IPS-15b (cell line): ENCODE results near the gene RELN.

ENCODE experiments used
- H3K27me3 ChIP-seq: one replicate; pipeline ENCODE4 v1.6.1; 2013; ENCODE audit warnings: low read length; ENCODE audit not compliant: control insufficient read depth, insufficient read depth
- H3K36me3 ChIP-seq: one replicate; pipeline ENCODE4 v1.6.1; 2013; ENCODE audit warnings: low read length; ENCODE audit not compliant: control insufficient read depth, insufficient read depth
- H3K4me1 ChIP-seq: one replicate; pipeline ENCODE4 v1.6.1; 2013; ENCODE audit warnings: mild to moderate bottlenecking, low read length; ENCODE audit not compliant: control insufficient read depth, insufficient read depth
- H3K4me3 ChIP-seq: one replicate; pipeline ENCODE4 v1.5.1; 2013; ENCODE audit warnings: low read depth, low read length
- H3K9ac ChIP-seq: one replicate; pipeline ENCODE4 v1.6.1; 2013; ENCODE audit warnings: low read depth, mild to moderate bottlenecking, low read length
- H3K9me3 ChIP-seq: one replicate; pipeline ENCODE4 v1.6.1; 2013; ENCODE audit warnings: mild to moderate bottlenecking, low read length; ENCODE audit not compliant: control insufficient read depth, insufficient read depth

RELN gene

GRCh38 chr7:103593691-103594090 lies 395.8 kb downstream of the RELN start:
- H3K9me3 ChIP-seq = no peaks in the 10 kb centered on the region
- no peaks in the 10 kb centered on the region for H3K36me3 ChIP-seq
- H3K4me1 ChIP-seq = no peaks in the 10 kb centered on the region
- no peak overlapping the region for H3K9ac ChIP-seq
- no peaks in the 10 kb centered on the region for H3K27me3 ChIP-seq
- H3K4me3 ChIP-seq = no peak overlapping the region

GRCh38 chr7:103592844-103593243 lies 396.6 kb downstream of the RELN start:
- no peaks in the 10 kb centered on the region for H3K9me3 ChIP-seq
- no peak overlapping the region for H3K9ac ChIP-seq
- H3K27me3 ChIP-seq = no peaks in the 10 kb centered on the region
- H3K36me3 ChIP-seq = no peaks in the 10 kb centered on the region
- H3K4me3 ChIP-seq = no peak overlapping the region
- no peaks in the 10 kb centered on the region for H3K4me1 ChIP-seq

- Histone ChIP-seq H3K27me3 (no peaks in the 10 kb centered on the region), H3K36me3 (no peaks in the 10 kb centered on the region), H3K9ac (no peak overlapping the region), H3K4me3 (no peak overlapping the region), H3K4me1 (no peaks in the 10 kb centered on the region), H3K9me3 (no peaks in the 10 kb centered on the region)
These were observed 397.3 kb downstream of the RELN start for GRCh38 chr7:103592187-103592586.

GRCh38 chr7:103580031-103580430 lies 409.4 kb downstream of the RELN start:
- no peak overlapping the region for H3K9ac ChIP-seq
- H3K36me3 ChIP-seq = no peaks in the 10 kb centered on the region
- no peaks in the 10 kb centered on the region for H3K27me3 ChIP-seq
- H3K9me3 ChIP-seq = no peaks in the 10 kb centered on the region
- H3K4me1 ChIP-seq = no peaks in the 10 kb centered on the region
- no peak overlapping the region for H3K4me3 ChIP-seq

- Histone ChIP-seq H3K9me3 (no peaks in the 10 kb centered on the region), H3K9ac (no peak overlapping the region), H3K4me1 (no peaks in the 10 kb centered on the region), H3K4me3 (no peak overlapping the region), H3K27me3 (no peaks in the 10 kb centered on the region), H3K36me3 (no peaks in the 10 kb centered on the region)
These were observed 412.4 kb downstream of the RELN start for GRCh38 chr7:103577059-103577458.

GRCh38 chr7:103576641-103577040 lies 412.8 kb downstream of the RELN start:
- Histone ChIP-seq H3K36me3 (no peaks in the 10 kb centered on the region), H3K9ac (no peak overlapping the region), H3K27me3 (no peaks in the 10 kb centered on the region), H3K9me3 (no peaks in the 10 kb centered on the region), H3K4me1 (no peaks in the 10 kb centered on the region), H3K4me3 (no peak overlapping the region)

- H3K27me3 ChIP-seq = no peaks in the 10 kb centered on the region
- no peaks in the 10 kb centered on the region for H3K4me1 ChIP-seq
These were observed 414.9 kb downstream of the RELN start for GRCh38 chr7:103574576-103574975.

GRCh38 chr7:103573479-103574058 lies 415.9 kb downstream of the RELN start:
- Histone ChIP-seq H3K9me3 (no peaks in the 10 kb centered on the region), H3K36me3 (no peaks in the 10 kb centered on the region), H3K27me3 (no peaks in the 10 kb centered on the region), H3K4me1 (no peaks in the 10 kb centered on the region), H3K9ac (no peak overlapping the region), H3K4me3 (no peak overlapping the region)

More at GRCh38 chr7:103574576-103574975, 414.9 kb downstream of the RELN start:
- no peak overlapping the region for H3K4me3 ChIP-seq
- no peak overlapping the region for H3K9ac ChIP-seq
- no peaks in the 10 kb centered on the region for H3K36me3 ChIP-seq
- H3K9me3 ChIP-seq = no peaks in the 10 kb centered on the region

GRCh38 chr7:103571586-103571985 lies 417.9 kb downstream of the RELN start:
- Histone ChIP-seq H3K4me1 (no peaks in the 10 kb centered on the region), H3K4me3 (no peak overlapping the region), H3K9ac (no peak overlapping the region), H3K36me3 (no peaks in the 10 kb centered on the region), H3K9me3 (no peaks in the 10 kb centered on the region), H3K27me3 (no peaks in the 10 kb centered on the region)

- Histone ChIP-seq H3K9ac (no peak overlapping the region), H3K36me3 (no peaks in the 10 kb centered on the region), H3K4me1 (no peaks in the 10 kb centered on the region), H3K27me3 (no peaks in the 10 kb centered on the region), H3K9me3 (no peaks in the 10 kb centered on the region), H3K4me3 (no peak overlapping the region)
These were observed 419.7 kb downstream of the RELN start for GRCh38 chr7:103569621-103570305.

GRCh38 chr7:103564416-103564815 lies 425.0 kb downstream of the RELN start:
- Histone ChIP-seq H3K9ac (no peak overlapping the region), H3K27me3 (no peaks in the 10 kb centered on the region), H3K36me3 (no peaks in the 10 kb centered on the region), H3K9me3 (no peaks in the 10 kb centered on the region), H3K4me3 (no peak overlapping the region), H3K4me1 (no peaks in the 10 kb centered on the region)

- Histone ChIP-seq H3K27me3 (no peaks in the 10 kb centered on the region), H3K4me3 (no peak overlapping the region), H3K9me3 (no peaks in the 10 kb centered on the region), H3K9ac (no peak overlapping the region), H3K4me1 (no peaks in the 10 kb centered on the region), H3K36me3 (no peaks in the 10 kb centered on the region)
These were observed 429.3 kb downstream of the RELN start for GRCh38 chr7:103560136-103560535.
